Glutamatergic neuron (in vitro differentiated cells): Measurements from ENCODE around the gene ROBO1. TPM values are rescaled to one million over a fixed set of nuclear protein-coding genes. Genes with fewer than 3 reads are reported as not detected.

Source experiments
- DNase-seq: peaks from one replicate; pipeline ENCODE4 v3.0.0; 2022
- H3K27ac Mint-ChIP-seq: one replicate; pipeline ENCODE4 v1.8.0; 2020; ENCODE audit warnings: mild to moderate bottlenecking, mixed read lengths, inconsistent platforms; ENCODE audit not compliant: unreplicated experiment
- H3K27me3 Mint-ChIP-seq: one replicate; pipeline ENCODE4 v1.8.0; 2020; ENCODE audit warnings: mild to moderate bottlenecking, moderate library complexity, mixed read lengths, inconsistent platforms; ENCODE audit not compliant: unreplicated experiment
- H3K36me3 Mint-ChIP-seq: one replicate; pipeline ENCODE4 v1.8.0; 2020; ENCODE audit warnings: mild to moderate bottlenecking, mixed read lengths, inconsistent platforms; ENCODE audit not compliant: unreplicated experiment
- H3K4me1 Mint-ChIP-seq: one replicate; pipeline ENCODE4 v1.8.0; 2020; ENCODE audit warnings: mild to moderate bottlenecking, low read depth, mixed read lengths, inconsistent platforms; ENCODE audit not compliant: unreplicated experiment
- H3K4me3 Mint-ChIP-seq: one replicate; pipeline ENCODE4 v1.8.0; 2020; ENCODE audit warnings: mild to moderate bottlenecking, mixed read lengths, inconsistent platforms; ENCODE audit not compliant: unreplicated experiment
- H3K9me3 Mint-ChIP-seq: one replicate; pipeline ENCODE4 v1.8.0; 2020; ENCODE audit warnings: mild to moderate bottlenecking, moderate library complexity, mixed read lengths, inconsistent platforms; ENCODE audit not compliant: unreplicated experiment
- total RNA-seq: library from RNA; stranded (reverse); fragmentation: NEBNext Ultra II Directional; extraction: Animal tissue kit (Norgen Biotek cat#: 25700); gene quantifications from one replicate; pipeline ENCODE4 v1.2.1, GENCODE V29; 2021; ENCODE audit not compliant: unreplicated experiment
- TF ChIP-seq, protein P1 (sequence below): fragments of 200-600 bp; sonication (generic); IDR thresholded peaks from one replicate; pipeline ENCODE4 v1.5.0; 2021; ENCODE audit not compliant: partially characterized antibody, unreplicated experiment

ROBO1 gene
- total RNA-seq, 1 donor from 2014 or later = 505 TPM

GRCh38 chr3:78670094-78670493 is 1097.7 kb downstream of the ROBO1 start:
- Mint-ChIP-seq H3K9me3 (peaks cover 7% of the 10 kb centered on the region), H3K4me1 (peaks cover 25% of the 10 kb centered on the region), H3K36me3 (peaks cover 1% of the 10 kb centered on the region), H3K4me3 (no peak overlapping the region), H3K27ac (peak overlapping the region; percentile 42), H3K27me3 (peaks cover 7% of the 10 kb centered on the region)
- DNase-seq = no peak
- TF ChIP-seq, protein P1, sequence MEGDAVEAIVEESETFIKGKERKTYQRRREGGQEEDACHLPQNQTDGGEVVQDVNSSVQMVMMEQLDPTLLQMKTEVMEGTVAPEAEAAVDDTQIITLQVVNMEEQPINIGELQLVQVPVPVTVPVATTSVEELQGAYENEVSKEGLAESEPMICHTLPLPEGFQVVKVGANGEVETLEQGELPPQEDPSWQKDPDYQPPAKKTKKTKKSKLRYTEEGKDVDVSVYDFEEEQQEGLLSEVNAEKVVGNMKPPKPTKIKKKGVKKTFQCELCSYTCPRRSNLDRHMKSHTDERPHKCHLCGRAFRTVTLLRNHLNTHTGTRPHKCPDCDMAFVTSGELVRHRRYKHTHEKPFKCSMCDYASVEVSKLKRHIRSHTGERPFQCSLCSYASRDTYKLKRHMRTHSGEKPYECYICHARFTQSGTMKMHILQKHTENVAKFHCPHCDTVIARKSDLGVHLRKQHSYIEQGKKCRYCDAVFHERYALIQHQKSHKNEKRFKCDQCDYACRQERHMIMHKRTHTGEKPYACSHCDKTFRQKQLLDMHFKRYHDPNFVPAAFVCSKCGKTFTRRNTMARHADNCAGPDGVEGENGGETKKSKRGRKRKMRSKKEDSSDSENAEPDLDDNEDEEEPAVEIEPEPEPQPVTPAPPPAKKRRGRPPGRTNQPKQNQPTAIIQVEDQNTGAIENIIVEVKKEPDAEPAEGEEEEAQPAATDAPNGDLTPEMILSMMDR = no peak

DNA sequence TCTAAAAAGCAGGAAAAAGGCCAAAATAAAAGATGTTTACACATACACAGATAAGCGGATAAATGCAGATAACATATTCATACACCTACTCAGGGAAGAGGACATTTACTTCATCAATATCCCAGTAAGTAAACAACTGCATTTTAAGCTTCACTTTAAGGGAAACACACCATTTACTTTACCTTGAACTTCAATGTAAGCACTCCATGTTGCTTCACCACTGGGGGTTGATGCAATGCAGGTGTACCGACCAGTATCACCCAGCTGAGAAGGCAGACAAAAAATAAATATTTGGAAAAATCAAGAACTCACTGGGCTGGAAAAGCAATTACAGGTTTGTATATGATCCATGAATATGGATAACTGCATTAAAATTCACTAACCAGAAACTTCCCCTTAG is 1099.5 kb downstream of the ROBO1 start:
- TF ChIP-seq, protein P1 = no peak
- Mint-ChIP-seq H3K36me3 (peaks cover 9% of the 10 kb centered on the region), H3K27me3 (peaks cover 7% of the 10 kb centered on the region), H3K27ac (peak overlapping the region; percentile 89), H3K4me3 (peak overlapping the region; percentile 70), H3K9me3 (peaks cover 7% of the 10 kb centered on the region), H3K4me1 (peaks cover 22% of the 10 kb centered on the region)
- no peak for DNase-seq

- Mint-ChIP-seq H3K9me3 (peaks cover 11% of the 10 kb centered on the region), H3K27me3 (peaks cover 7% of the 10 kb centered on the region), H3K36me3 (peaks cover 9% of the 10 kb centered on the region), H3K4me1 (peaks cover 30% of the 10 kb centered on the region), H3K27ac (no peak overlapping the region), H3K4me3 (no peak overlapping the region)
- TF ChIP-seq, protein P1 = no peak
- DNase-seq = no peak
These were observed 1101.4 kb downstream of the ROBO1 start for GRCh38 chr3:78666470-78666800.

- TF ChIP-seq, protein P1 = no peak
- peaks cover 7% of the 10 kb centered on the region for H3K27me3 Mint-ChIP-seq
- no peak for DNase-seq
- H3K4me3 Mint-ChIP-seq = no peak overlapping the region
- peaks cover 11% of the 10 kb centered on the region for H3K9me3 Mint-ChIP-seq
- H3K27ac Mint-ChIP-seq = peak overlapping the region; percentile 5
- H3K36me3 Mint-ChIP-seq = peaks cover 9% of the 10 kb centered on the region
- H3K4me1 Mint-ChIP-seq = peaks cover 30% of the 10 kb centered on the region
These were observed 1101.9 kb downstream of the ROBO1 start for GRCh38 chr3:78665776-78666469.

- Mint-ChIP-seq H3K4me1 (peaks cover 29% of the 10 kb centered on the region), H3K27me3 (peaks cover 7% of the 10 kb centered on the region), H3K9me3 (peaks cover 12% of the 10 kb centered on the region), H3K27ac (no peak overlapping the region), H3K4me3 (no peak overlapping the region), H3K36me3 (peaks cover 9% of the 10 kb centered on the region)
- TF ChIP-seq, protein P1 = no peak
- no peak for DNase-seq
These were observed 1102.7 kb downstream of the ROBO1 start for GRCh38 chr3:78665101-78665500.
